Fibroblast of skin of left quadriceps (primary cell): ENCODE results near the gene C3orf62.
A peak's percentile ranks its signal among the peaks of the same experiment; 100 is the strongest.

Experiments
- DNase-seq, 2 experiments: peaks; one replicate each; pipeline ENCODE4 v3.0.0-alpha.2; 2013; ENCODE audit warnings: low read depth in 2 of 2

Gene C3orf62

GRCh38 chr3:49276475-49277382, at the start of gene C3orf62:
TSS of gene C3orf62 (minus strand) at chr3:49277232. CDS start at chr3:49276872, 360 bp downstream.
- DNase-seq, result peak; percentile 57 to 65

DNA sequence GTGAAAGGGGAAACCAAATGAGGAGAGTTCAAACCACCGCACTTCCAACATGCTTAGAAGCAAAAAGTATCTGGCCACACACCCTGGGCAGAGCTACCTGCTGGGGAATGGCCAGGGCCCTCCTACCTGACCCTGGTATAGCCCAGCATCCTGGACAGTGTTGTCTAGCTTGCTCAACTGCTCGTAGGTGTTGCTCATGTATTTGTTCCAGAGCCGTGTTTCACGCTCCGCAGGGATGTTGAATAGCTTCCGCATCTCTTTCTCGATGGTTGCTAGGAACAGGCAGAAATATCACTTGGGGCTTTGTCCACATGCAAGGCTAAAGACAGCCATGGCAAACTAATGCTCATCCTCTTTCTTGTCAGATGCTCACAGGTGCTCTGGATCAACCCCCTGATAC, 47.7 kb upstream of the C3orf62 start:
- DNase-seq, result no peak

DNA sequence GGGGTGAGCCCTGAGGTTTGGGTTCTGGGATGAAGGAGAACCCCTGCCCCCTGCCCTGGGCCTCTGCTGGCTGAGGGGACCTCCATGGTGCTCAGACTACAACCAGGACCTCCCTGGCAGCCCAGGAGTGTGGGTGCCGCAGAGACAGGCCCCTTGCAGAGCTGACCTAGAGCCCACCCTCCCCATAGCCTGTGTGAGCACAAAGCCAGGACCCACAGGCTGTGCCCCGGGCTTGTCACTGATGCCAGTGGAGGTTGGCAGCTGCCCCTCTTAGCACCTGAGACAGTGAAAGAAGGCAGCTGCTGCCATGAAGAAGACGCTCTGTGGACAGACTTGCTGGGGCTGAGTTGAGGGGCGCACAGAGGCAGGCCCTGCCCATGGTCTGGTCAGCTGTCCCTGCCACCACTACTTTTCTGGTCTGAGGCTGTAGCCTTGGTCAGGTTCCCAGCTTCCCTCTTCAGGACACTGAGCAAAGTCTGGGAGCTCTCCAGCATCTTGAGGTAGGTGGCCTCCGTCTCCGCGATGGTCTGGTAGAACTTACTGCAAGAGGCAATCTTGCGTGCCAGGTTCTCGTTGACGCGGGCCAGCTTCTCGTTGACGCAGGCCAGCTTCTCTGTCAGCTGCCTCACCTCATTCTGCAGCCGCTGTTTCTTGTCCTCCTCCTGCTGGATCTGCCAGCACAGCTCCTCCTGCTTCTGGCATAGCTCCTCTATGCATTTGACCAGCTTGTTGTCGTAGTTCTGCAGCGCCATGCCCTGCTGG, 39.8 kb upstream of the C3orf62 start:
- DNase-seq, result no peak

DNA sequence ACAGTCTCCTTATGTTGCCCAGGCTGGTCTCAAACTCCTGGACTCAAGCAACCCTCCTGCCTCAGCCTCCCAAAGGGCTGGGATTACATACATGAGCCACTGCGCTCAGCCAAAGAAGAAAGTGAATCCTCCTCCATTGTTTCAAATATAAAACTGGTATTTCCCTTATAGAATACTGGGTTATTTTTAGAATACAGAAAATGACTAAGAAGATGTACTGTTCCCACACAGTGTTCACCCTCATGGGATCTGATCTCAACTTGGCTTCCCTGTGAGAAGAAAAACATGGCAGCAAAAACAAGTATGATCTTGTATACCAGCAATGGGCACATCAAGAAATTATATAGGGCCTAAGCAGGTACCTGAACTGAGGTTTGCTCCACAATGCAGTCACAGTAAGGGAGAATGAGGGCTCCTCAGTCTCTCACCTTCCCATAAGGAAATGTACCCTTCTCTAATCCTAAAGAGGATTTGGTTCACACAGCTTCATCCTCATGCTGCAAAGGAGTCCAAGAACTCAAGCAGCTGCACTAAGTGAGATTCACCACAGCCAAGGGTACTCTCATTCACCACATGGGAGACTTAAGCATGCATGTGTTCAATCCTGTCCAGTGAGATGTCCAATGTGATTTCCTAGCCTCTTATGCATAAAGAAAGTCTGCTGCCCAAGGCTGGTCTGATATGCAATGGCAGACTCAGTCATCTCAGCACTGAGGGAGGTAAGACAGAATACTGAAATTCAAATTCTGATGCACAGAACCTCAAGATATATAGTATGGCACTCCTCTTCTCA, 37.1 kb upstream of the C3orf62 start:
- no peak for DNase-seq

DNA sequence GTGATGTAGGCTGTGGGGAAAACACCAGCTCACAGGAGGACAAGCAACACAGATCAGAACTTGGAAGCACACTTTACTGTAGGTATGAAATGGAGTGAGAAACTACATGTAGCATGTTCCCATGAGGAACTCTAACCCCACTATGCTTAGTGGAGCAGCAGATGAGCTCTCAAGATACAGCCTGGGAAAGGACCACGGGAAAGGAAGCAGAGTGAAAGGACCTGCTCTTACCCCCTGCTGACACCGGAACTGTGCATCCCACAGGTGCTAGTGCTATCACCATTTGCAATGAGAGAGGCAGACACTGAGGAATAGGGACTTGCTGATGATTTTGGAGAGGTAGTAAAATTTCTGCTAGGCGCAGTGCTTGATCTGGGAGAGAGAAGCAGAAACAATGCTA, 34.3 kb upstream of the C3orf62 start:
- no peak for DNase-seq

- DNase-seq, result no peak
Measured at GRCh38 chr3:49310677-49311076, 33.6 kb upstream of the C3orf62 start.

GRCh38 chr3:49305608-49306007, 28.6 kb upstream of the C3orf62 start:
- no peak for DNase-seq

GRCh38 chr3:49302613-49303012, 25.6 kb upstream of the C3orf62 start:
- DNase-seq, result no peak

- no peak for DNase-seq
Measured at GRCh38 chr3:49300595-49300994, 23.6 kb upstream of the C3orf62 start.

GRCh38 chr3:49298511-49298910, 21.5 kb upstream of the C3orf62 start:
- DNase-seq, result no peak

DNA sequence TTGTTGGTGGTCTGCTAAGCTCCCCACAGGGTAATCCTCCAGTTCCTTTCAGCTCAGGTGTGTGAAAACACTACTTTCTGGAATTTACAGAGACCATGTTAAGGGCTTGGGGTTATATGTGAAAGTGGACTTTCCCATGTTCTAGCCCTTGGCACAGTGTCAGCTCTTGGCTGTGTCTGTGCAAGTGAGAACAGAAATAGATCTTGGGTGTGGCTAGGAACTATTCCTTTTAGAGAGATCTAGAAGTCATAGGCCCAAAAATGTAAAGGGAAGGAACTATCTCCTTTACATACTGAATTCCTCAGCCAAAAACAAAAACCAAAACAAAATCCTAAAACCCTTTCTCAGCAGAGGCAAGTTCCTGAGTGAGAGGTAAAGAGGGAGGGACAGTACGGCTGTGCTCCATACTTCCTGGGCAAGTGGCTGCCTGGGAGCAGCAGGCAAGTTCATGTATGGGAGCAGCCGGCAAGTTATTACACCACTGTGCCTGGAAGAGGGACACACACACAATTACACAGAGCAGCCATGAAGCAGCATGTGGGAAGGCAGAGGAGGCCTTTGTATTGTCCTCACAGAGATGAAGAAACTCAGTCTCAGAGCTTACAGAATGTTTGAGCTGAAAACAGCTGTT, 19.9 kb upstream of the C3orf62 start:
- DNase-seq, result no peak

DNA sequence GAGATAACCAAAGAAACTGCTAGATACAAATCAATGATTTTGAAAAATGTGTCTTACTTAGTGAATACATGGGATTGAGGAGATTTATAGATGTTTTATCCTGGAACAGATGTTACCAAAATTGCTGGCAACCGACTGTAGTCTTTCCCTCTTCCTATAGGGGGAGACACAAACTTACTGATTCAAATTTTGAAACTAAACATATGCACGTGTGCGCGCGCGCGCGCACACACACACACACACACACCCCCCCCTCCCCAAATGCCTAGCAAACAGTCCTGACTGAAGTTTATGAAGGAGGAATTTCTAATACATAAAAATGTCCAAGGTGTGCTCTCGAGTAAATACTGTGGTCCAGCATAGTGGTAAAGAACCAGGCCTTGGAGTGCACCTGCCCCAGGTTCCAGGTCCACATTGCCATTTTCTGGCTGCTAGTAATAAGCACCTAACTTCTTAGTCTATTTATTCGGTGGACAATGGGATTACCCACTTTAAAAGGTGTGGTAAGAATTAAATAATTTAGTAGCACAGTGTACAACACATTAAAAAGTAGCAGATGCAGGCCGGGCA, 18.5 kb upstream of the C3orf62 start:
- DNase-seq, result no peak

GRCh38 chr3:49294343-49294742, 17.3 kb upstream of the C3orf62 start:
- no peak for DNase-seq

GRCh38 chr3:49283997-49284396, 7.0 kb upstream of the C3orf62 start:
- no peak for DNase-seq

- no peak for DNase-seq
Measured at GRCh38 chr3:49279376-49279775, 2.3 kb upstream of the C3orf62 start.

GRCh38 chr3:49278548-49278947, 1.5 kb upstream of the C3orf62 start:
- DNase-seq, result no peak

- no peak for DNase-seq
Measured at GRCh38 chr3:49277383-49277775, 347 bp upstream of the C3orf62 start.

GRCh38 chr3:49273825-49274532, 3.1 kb downstream of the C3orf62 start:
- no peak for DNase-seq

DNA sequence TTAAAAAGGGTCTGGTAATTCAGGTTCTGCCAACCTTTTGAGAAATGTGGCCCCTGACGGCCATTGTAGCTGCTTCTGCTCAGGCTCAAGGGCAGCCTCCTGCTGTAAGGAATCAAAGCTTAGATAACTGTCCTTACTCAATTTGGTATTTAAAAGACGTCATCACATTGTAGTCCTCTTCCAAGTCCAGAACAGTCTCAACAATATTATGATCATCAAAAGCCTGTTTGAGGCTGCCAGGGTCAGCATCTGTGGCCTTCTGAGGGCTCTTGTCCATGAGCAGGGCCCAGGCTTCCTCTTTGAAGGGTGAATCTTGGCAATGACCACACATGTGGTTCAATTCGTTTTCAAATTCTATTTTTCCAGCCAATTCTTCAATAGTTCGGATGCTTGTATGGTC, 6.0 kb downstream of the C3orf62 start:
- no peak for DNase-seq

DNA sequence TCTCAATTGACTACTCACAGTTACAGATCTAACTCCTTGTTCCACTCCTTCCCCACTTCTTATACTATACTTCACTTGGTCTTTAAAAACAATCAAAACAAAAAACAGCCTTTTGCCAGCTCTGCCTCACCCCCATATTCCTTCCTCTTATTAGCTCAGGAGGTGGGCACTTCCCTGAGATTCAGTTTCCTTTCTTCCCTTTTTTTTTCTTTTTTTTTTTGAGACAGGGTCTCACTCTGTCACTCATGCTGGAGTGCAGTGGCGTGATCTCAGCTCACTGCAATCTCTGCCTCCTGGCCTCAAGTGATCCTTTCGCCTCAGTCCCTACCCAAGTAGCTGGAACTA, 6.9 kb downstream of the C3orf62 start:
- DNase-seq, result no peak
